Stimulated activated naive CD8-positive, alpha-beta T cell treated with anti-CD3 and anti-CD28 coated beads, Interleukin-15, Interleukin-2, amounts not matched to agents 100 U/mL and 50 U/mL, for 24 hours (primary cell): ENCODE measurements around the gene INSIG1.

ENCODE experiments used
- ATAC-seq: fragments of 150-1000 bp; cut with Tn5 transposase; one replicate; pipeline ENCODE4 v1.10.0; 2021
- DNase-seq: peaks from one replicate; pipeline ENCODE4 v3.0.0; 2021

The INSIG1 gene

GRCh38 chr7:155297517-155298287 lies at the start of gene INSIG1:
Gene INSIG1 (plus strand): TSS chr7:155297878. CDS start chr7:155298286, 408 bp downstream.
- peak; percentile 60 for ATAC-seq
- DNase-seq: peak; percentile 93

- no peak for ATAC-seq
- no peak for DNase-seq
Observed at GRCh38 chr7:155248366-155248756, 49.3 kb upstream of the INSIG1 start.

- DNase-seq: no peak
- ATAC-seq: no peak
Observed at GRCh38 chr7:155251831-155252230, 45.8 kb upstream of the INSIG1 start.

- no peak for DNase-seq
- no peak for ATAC-seq
Observed at GRCh38 chr7:155252444-155252887, 45.2 kb upstream of the INSIG1 start.

GRCh38 chr7:155252892-155253501 lies 44.7 kb upstream of the INSIG1 start:
- ATAC-seq (no peak), DNase-seq (no peak)

GRCh38 chr7:155254018-155254417 lies 43.7 kb upstream of the INSIG1 start:
- DNase-seq: no peak
- no peak for ATAC-seq

- ATAC-seq: no peak
- no peak for DNase-seq
Observed at GRCh38 chr7:155255071-155255470, 42.6 kb upstream of the INSIG1 start.

- DNase-seq (no peak), ATAC-seq (peak; percentile 42)
Observed at GRCh38 chr7:155255621-155256020, 42.1 kb upstream of the INSIG1 start.

GRCh38 chr7:155256081-155256760 lies 41.5 kb upstream of the INSIG1 start:
- no peak for DNase-seq
- ATAC-seq: no peak

GRCh38 chr7:155256761-155257481 lies 40.8 kb upstream of the INSIG1 start:
- ATAC-seq (no peak), DNase-seq (no peak)

- DNase-seq: no peak
- no peak for ATAC-seq
Observed at GRCh38 chr7:155257482-155258225, 40.0 kb upstream of the INSIG1 start.

GRCh38 chr7:155258226-155258560 lies 39.5 kb upstream of the INSIG1 start:
- no peak for DNase-seq
- no peak for ATAC-seq

GRCh38 chr7:155259866-155260497 lies 37.7 kb upstream of the INSIG1 start:
- DNase-seq: no peak
- no peak for ATAC-seq

GRCh38 chr7:155260498-155260872 lies 37.2 kb upstream of the INSIG1 start:
- no peak for DNase-seq
- no peak for ATAC-seq

- DNase-seq: no peak
- ATAC-seq: no peak
Observed at GRCh38 chr7:155261031-155261985, 36.4 kb upstream of the INSIG1 start.

- no peak for DNase-seq
- ATAC-seq: no peak
Observed at GRCh38 chr7:155262031-155262430, 35.6 kb upstream of the INSIG1 start.

GRCh38 chr7:155263051-155263450 lies 34.6 kb upstream of the INSIG1 start:
- DNase-seq (no peak), ATAC-seq (peak; percentile 20)

- no peak for DNase-seq
- ATAC-seq: no peak
Observed at GRCh38 chr7:155263581-155264143, 34.0 kb upstream of the INSIG1 start.

- DNase-seq: no peak
- no peak for ATAC-seq
Observed at GRCh38 chr7:155265144-155265543, 32.5 kb upstream of the INSIG1 start.

- no peak for DNase-seq
Observed at GRCh38 chr7:155265961-155266360, 31.7 kb upstream of the INSIG1 start.

More at GRCh38 chr7:155265961-155266360, 31.7 kb upstream of the INSIG1 start:
- no peak for ATAC-seq
